ENCODE results near the gene APP. TPM values are rescaled to one million over a fixed set of nuclear protein-coding genes. Genes with fewer than 3 reads are reported as not detected.

Gene APP
- total and polyA plus RNA-seq, 2 of the 13 experiments (the other 11 are each of a cell fraction or from before 2014, with no cell fraction given) = 70.6 to 262 TPM

DNA sequence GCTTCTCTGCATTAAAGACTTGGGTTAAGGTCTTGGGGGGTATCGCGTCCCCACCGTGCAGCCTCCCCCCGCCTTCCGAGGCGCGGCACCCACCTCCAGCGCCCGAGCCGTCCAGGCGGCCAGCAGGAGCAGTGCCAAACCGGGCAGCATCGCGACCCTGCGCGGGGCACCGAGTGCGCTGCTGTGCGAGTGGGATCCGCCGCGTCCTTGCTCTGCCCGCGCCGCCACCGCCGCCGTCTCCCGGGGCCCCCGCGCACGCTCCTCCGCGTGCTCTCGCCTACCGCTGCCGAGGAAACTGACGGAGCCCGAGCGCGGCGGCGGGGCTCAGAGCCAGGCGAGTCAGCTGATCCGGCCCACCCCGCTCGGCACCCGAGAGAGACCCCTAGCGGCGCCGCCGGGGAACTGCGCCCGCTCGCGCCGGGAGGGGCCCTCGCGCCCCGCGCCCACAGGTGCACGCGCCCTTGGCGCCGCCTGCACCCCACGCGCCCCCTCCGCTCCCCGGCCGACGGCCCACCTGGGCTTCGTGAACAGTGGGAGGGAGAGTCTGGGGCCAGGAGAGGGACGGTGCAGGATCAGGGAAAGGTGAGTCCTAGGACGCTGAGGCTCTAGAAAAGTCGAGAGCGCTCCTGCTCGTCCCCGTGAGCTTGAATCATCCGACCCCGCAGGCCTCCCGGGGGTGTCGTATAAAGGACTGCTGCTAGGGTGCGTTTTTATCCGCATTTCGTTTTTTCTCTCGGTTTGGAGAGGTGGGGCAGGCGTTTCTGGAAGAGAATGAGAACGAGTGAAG, at the start of gene APP (continued):
- TF ChIP-seq REPIN1 (CRISPR knock-in tag; IDR thresholded peaks at IDR 0.05; ENCODE audit: borderline replicate concordance, low read depth) = no peak
- peak; percentile 54 for TF ChIP-seq HDAC1 (CRISPR knock-in tag; IDR thresholded peaks at IDR 0.05)
- no peak for TF ChIP-seq ZNF672 (CRISPR knock-in tag; IDR thresholded peaks at IDR 0.05)
- no peak; a peak in 1 of 4 replicates for TF ChIP-seq KLF16 (CRISPR knock-in tag; IDR thresholded peaks at IDR 0.05)
- no peak for TF ChIP-seq ZNF333 (CRISPR knock-in tag; IDR thresholded peaks at IDR 0.05; ENCODE audit: borderline replicate concordance)
- TF ChIP-seq, protein P1, sequence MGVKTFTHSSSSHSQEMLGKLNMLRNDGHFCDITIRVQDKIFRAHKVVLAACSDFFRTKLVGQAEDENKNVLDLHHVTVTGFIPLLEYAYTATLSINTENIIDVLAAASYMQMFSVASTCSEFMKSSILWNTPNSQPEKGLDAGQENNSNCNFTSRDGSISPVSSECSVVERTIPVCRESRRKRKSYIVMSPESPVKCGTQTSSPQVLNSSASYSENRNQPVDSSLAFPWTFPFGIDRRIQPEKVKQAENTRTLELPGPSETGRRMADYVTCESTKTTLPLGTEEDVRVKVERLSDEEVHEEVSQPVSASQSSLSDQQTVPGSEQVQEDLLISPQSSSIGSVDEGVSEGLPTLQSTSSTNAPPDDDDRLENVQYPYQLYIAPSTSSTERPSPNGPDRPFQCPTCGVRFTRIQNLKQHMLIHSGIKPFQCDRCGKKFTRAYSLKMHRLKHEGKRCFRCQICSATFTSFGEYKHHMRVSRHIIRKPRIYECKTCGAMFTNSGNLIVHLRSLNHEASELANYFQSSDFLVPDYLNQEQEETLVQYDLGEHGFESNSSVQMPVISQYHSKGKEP (CRISPR knock-in tag; IDR thresholded peaks at IDR 0.05) = no peak
- no peak for TF ChIP-seq ZFP90 (CRISPR knock-in tag; IDR thresholded peaks at IDR 0.05; ENCODE audit: borderline replicate concordance)
- peak; percentile 39 for TF ChIP-seq MED8 (CRISPR knock-in tag; IDR thresholded peaks at IDR 0.05; ENCODE audit: insufficient replicate concordance)
- no peak for TF ChIP-seq KDM5A (IDR thresholded peaks at IDR 0.05; ENCODE audit: borderline replicate concordance, low read length)
- peak; percentile 35; the same call in 1 of the 2 replicates for TF ChIP-seq ZNF709 (CRISPR knock-in tag; IDR thresholded peaks at IDR 0.05)
- TF ChIP-seq MEIS2 (CRISPR knock-in tag; IDR thresholded peaks at IDR 0.05) = 0 out of 2 replicates have a peak, but pooled peaks have one; percentile 54
- TF ChIP-seq ATF7-NPFF (CRISPR knock-in tag; IDR thresholded peaks at IDR 0.05; ENCODE audit: low read depth) = peak; percentile 96
- TF ChIP-seq, protein P2, sequence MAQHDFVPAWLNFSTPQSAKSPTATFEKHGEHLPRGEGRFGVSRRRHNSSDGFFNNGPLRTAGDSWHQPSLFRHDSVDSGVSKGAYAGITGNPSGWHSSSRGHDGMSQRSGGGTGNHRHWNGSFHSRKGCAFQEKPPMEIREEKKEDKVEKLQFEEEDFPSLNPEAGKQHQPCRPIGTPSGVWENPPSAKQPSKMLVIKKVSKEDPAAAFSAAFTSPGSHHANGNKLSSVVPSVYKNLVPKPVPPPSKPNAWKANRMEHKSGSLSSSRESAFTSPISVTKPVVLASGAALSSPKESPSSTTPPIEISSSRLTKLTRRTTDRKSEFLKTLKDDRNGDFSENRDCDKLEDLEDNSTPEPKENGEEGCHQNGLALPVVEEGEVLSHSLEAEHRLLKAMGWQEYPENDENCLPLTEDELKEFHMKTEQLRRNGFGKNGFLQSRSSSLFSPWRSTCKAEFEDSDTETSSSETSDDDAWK (CRISPR knock-in tag; IDR thresholded peaks at IDR 0.05) = no peak
- TF ChIP-seq CENPT (CRISPR knock-in tag; IDR thresholded peaks at IDR 0.05; ENCODE audit: low read depth) = no peak; the same call in 1 of the 2 replicates
- 0 out of 2 replicates have a peak, but pooled peaks have one; percentile 24 for TF ChIP-seq SP4 (CRISPR knock-in tag; IDR thresholded peaks at IDR 0.05)
- TF ChIP-seq, protein P3, sequence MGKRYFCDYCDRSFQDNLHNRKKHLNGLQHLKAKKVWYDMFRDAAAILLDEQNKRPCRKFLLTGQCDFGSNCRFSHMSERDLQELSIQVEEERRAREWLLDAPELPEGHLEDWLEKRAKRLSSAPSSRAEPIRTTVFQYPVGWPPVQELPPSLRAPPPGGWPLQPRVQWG (CRISPR knock-in tag; IDR thresholded peaks at IDR 0.05; ENCODE audit: borderline replicate concordance, low read depth) = no peak
- peak; percentile 24; the same call in 1 of the 2 replicates for TF ChIP-seq ZFX (CRISPR knock-in tag; IDR thresholded peaks at IDR 0.05; ENCODE audit: low read depth)
- TF ChIP-seq, protein P4, sequence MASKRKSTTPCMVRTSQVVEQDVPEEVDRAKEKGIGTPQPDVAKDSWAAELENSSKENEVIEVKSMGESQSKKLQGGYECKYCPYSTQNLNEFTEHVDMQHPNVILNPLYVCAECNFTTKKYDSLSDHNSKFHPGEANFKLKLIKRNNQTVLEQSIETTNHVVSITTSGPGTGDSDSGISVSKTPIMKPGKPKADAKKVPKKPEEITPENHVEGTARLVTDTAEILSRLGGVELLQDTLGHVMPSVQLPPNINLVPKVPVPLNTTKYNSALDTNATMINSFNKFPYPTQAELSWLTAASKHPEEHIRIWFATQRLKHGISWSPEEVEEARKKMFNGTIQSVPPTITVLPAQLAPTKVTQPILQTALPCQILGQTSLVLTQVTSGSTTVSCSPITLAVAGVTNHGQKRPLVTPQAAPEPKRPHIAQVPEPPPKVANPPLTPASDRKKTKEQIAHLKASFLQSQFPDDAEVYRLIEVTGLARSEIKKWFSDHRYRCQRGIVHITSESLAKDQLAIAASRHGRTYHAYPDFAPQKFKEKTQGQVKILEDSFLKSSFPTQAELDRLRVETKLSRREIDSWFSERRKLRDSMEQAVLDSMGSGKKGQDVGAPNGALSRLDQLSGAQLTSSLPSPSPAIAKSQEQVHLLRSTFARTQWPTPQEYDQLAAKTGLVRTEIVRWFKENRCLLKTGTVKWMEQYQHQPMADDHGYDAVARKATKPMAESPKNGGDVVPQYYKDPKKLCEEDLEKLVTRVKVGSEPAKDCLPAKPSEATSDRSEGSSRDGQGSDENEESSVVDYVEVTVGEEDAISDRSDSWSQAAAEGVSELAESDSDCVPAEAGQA (IDR thresholded peaks at IDR 0.05; ENCODE audit: low read depth) = no peak
- TF ChIP-seq, protein P4 (CRISPR knock-in tag; IDR thresholded peaks at IDR 0.05; ENCODE audit: borderline replicate concordance) = 0 out of 2 replicates have a peak, but pooled peaks have one; percentile 32

Measured in HepG2 (cell line).